ENCODE results near the gene GABRB1.

GRCh38 chr4:47031011-47031678, at the start of gene GABRB1:
- TF ChIP-seq POLR2AphosphoS5 (IDR thresholded peaks at IDR 0.05), result no peak
- TF ChIP-seq, protein P1, sequence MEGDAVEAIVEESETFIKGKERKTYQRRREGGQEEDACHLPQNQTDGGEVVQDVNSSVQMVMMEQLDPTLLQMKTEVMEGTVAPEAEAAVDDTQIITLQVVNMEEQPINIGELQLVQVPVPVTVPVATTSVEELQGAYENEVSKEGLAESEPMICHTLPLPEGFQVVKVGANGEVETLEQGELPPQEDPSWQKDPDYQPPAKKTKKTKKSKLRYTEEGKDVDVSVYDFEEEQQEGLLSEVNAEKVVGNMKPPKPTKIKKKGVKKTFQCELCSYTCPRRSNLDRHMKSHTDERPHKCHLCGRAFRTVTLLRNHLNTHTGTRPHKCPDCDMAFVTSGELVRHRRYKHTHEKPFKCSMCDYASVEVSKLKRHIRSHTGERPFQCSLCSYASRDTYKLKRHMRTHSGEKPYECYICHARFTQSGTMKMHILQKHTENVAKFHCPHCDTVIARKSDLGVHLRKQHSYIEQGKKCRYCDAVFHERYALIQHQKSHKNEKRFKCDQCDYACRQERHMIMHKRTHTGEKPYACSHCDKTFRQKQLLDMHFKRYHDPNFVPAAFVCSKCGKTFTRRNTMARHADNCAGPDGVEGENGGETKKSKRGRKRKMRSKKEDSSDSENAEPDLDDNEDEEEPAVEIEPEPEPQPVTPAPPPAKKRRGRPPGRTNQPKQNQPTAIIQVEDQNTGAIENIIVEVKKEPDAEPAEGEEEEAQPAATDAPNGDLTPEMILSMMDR (IDR thresholded peaks at IDR 0.05), result no peak

All from prostate gland (tissue), 2 donors.